ENCODE results near the gene EIF2S2. TPM values are rescaled to one million over a fixed set of nuclear protein-coding genes. Genes with fewer than 3 reads are reported as not detected.

Gene EIF2S2
- total and polyA plus RNA-seq, 2 donors (not counting 1 experiment from before 2014, with no cell fraction given): 108 to 140 TPM

GRCh38 chr20:34066476-34067090 lies 45.5 kb downstream of the EIF2S2 start:
- H2AFZ ChIP-seq (ENCODE audit: low read length): no peak overlapping the region
- no peaks in the 10 kb centered on the region for H3K27me3 ChIP-seq (ENCODE audit: control insufficient read depth, insufficient read depth, low read length)
- no peaks in the 10 kb centered on the region for H4K20me1 ChIP-seq (ENCODE audit: control insufficient read depth, extremely low read depth, insufficient read depth, low read length)
- peaks cover 2% of the 10 kb centered on the region for H3K79me2 ChIP-seq (ENCODE audit: control insufficient read depth, insufficient read depth, low read length)
- H3K4me1 ChIP-seq (ENCODE audit: control insufficient read depth, extremely low read depth, insufficient read depth, low read length): peaks cover 14% of the 10 kb centered on the region
- H3K27ac ChIP-seq (ENCODE audit: insufficient read depth, low read length): no peak overlapping the region
- no peak for TF ChIP-seq EZH2 (IDR thresholded peaks at IDR 0.05; ENCODE audit: low read length, missing control alignments)
- no peak for TF ChIP-seq CTCF (conservative IDR thresholded peaks at IDR 0.05 in 1 of 2, IDR thresholded peaks at IDR 0.05 in 1 of 2; ENCODE audit: low read depth in 1 of 2, low read length in 2 of 2)
- peak in 1 of 2 donors; percentile 62 for DNase-seq (ENCODE audit: low read depth in 2 of 2)
- H3K4me2 ChIP-seq (ENCODE audit: extremely low read depth, insufficient read depth, low read length): no peak overlapping the region
- no peaks in the 10 kb centered on the region for H3K9me3 ChIP-seq (ENCODE audit: control insufficient read depth, insufficient read depth, low read depth, low read length)
- no peak overlapping the region for H3K9ac ChIP-seq (ENCODE audit: insufficient read depth, low read length)
- no peaks in the 10 kb centered on the region for H3K36me3 ChIP-seq (ENCODE audit: control insufficient read depth, insufficient read depth, low read length)
- no peak overlapping the region for H3K4me3 ChIP-seq (replicated peaks in 1 of 4; ENCODE audit: control extremely low read depth in 1 of 4, insufficient read depth in 1 of 4, low read depth in 3 of 4, low read length in 4 of 4)

- peak; percentile 62 to 87 for DNase-seq (ENCODE audit: low read depth in 2 of 2)
- Histone ChIP-seq H3K4me2 (ENCODE audit: extremely low read depth, insufficient read depth, low read length) (no peak overlapping the region), H3K27ac (ENCODE audit: insufficient read depth, low read length) (no peak overlapping the region)
Observed at GRCh38 chr20:34065260-34065659, 46.8 kb downstream of the EIF2S2 start.

GRCh38 chr20:34064286-34064685 lies 47.8 kb downstream of the EIF2S2 start:
- H4K20me1 ChIP-seq (ENCODE audit: control insufficient read depth, extremely low read depth, insufficient read depth, low read length): no peaks in the 10 kb centered on the region
- TF ChIP-seq CTCF (conservative IDR thresholded peaks at IDR 0.05 in 1 of 2, IDR thresholded peaks at IDR 0.05 in 1 of 2; ENCODE audit: low read depth in 1 of 2, low read length in 2 of 2): no peak
- H3K9me3 ChIP-seq (ENCODE audit: control insufficient read depth, insufficient read depth, low read depth, low read length): no peaks in the 10 kb centered on the region
- H3K36me3 ChIP-seq (ENCODE audit: control insufficient read depth, insufficient read depth, low read length): no peaks in the 10 kb centered on the region
- no peak for DNase-seq (ENCODE audit: low read depth in 2 of 2)
- no peak overlapping the region for H3K27ac ChIP-seq (ENCODE audit: insufficient read depth, low read length)
- H3K9ac ChIP-seq (ENCODE audit: insufficient read depth, low read length): no peak overlapping the region
- peaks cover 10% of the 10 kb centered on the region for H3K4me1 ChIP-seq (ENCODE audit: control insufficient read depth, extremely low read depth, insufficient read depth, low read length)
- no peak overlapping the region for H3K4me2 ChIP-seq (ENCODE audit: extremely low read depth, insufficient read depth, low read length)
- no peak overlapping the region for H3K4me3 ChIP-seq (replicated peaks in 1 of 4; ENCODE audit: control extremely low read depth in 1 of 4, insufficient read depth in 1 of 4, low read depth in 3 of 4, low read length in 4 of 4)
- H3K27me3 ChIP-seq (ENCODE audit: control insufficient read depth, insufficient read depth, low read length): no peaks in the 10 kb centered on the region
- peaks cover 10% of the 10 kb centered on the region for H3K79me2 ChIP-seq (ENCODE audit: control insufficient read depth, insufficient read depth, low read length)
- H2AFZ ChIP-seq (ENCODE audit: low read length): no peak overlapping the region

More at GRCh38 chr20:34065260-34065659, 46.8 kb downstream of the EIF2S2 start:
- H3K27me3 ChIP-seq (ENCODE audit: control insufficient read depth, insufficient read depth, low read length): no peaks in the 10 kb centered on the region
- no peaks in the 10 kb centered on the region for H3K9me3 ChIP-seq (ENCODE audit: control insufficient read depth, insufficient read depth, low read depth, low read length)
- no peak for TF ChIP-seq CTCF (conservative IDR thresholded peaks at IDR 0.05 in 1 of 2, IDR thresholded peaks at IDR 0.05 in 1 of 2; ENCODE audit: low read depth in 1 of 2, low read length in 2 of 2)
- no peak for TF ChIP-seq EZH2 (IDR thresholded peaks at IDR 0.05; ENCODE audit: low read length, missing control alignments)
- H2AFZ ChIP-seq (ENCODE audit: low read length): no peak overlapping the region
- H3K36me3 ChIP-seq (ENCODE audit: control insufficient read depth, insufficient read depth, low read length): no peaks in the 10 kb centered on the region
- no peaks in the 10 kb centered on the region for H4K20me1 ChIP-seq (ENCODE audit: control insufficient read depth, extremely low read depth, insufficient read depth, low read length)
- no peak overlapping the region for H3K4me3 ChIP-seq (replicated peaks in 1 of 4; ENCODE audit: control extremely low read depth in 1 of 4, insufficient read depth in 1 of 4, low read depth in 3 of 4, low read length in 4 of 4)
- peaks cover 14% of the 10 kb centered on the region for H3K4me1 ChIP-seq (ENCODE audit: control insufficient read depth, extremely low read depth, insufficient read depth, low read length)
- peaks cover 5% of the 10 kb centered on the region for H3K79me2 ChIP-seq (ENCODE audit: control insufficient read depth, insufficient read depth, low read length)
- no peak overlapping the region for H3K9ac ChIP-seq (ENCODE audit: insufficient read depth, low read length)
